Adrenal gland (tissue), 12 donors: ENCODE results near the gene MAVS. TPM values are rescaled to one million over a fixed set of nuclear protein-coding genes. Genes with fewer than 3 reads are reported as not detected.

Experiments used
- DNase-seq, 7 donors: peaks; one replicate each; pipeline ENCODE4 v3.0.0-alpha.2; 2019 to 2020
- H3K27ac ChIP-seq, 5 donors: fragments of 200-600 bp; sonication (generic) in 4 of 5; 1 replicate in 3 of 5; 2 replicates in 2 of 5; pipeline versions ENCODE4 v1.5.1 to v1.8.0; 2016 to 2020; ENCODE audit warnings: mild to moderate bottlenecking in 1 of 5
- H3K27me3 ChIP-seq: fragments of 200-600 bp; 2 replicates; pipeline ENCODE4 v1.8.0; 2021
- H3K36me3 ChIP-seq, 2 donors: fragments of 200-600 bp; replicated peaks in 1 of 2; 1 replicate in 1 of 2; 2 replicates in 1 of 2; pipeline versions ENCODE4 v1.5.1 to v1.8.0; 2018 to 2022
- H3K4me1 ChIP-seq, 2 donors: fragments of 200-600 bp; replicated peaks in 1 of 2; 1 replicate in 1 of 2; 2 replicates in 1 of 2; pipeline versions ENCODE4 v1.5.1 to v1.8.0; 2018 to 2021
- H3K4me3 ChIP-seq, 4 donors: fragments of 200-600 bp; sonication (generic) in 3 of 4; one replicate each; pipeline ENCODE4 v1.5.1; 2016 to 2018
- H3K9me3 ChIP-seq, 3 donors: fragments of 200-600 bp; sonication (generic) in 1 of 3; replicated peaks in 1 of 3; 1 replicate in 2 of 3; 2 replicates in 1 of 3; pipeline versions ENCODE4 v1.5.1 to v1.8.0; 2016 to 2021
- POLR2A ChIP-seq, 2 donors: fragments of 450-650 bp; IDR thresholded peaks; one replicate each; pipeline ENCODE4 v1.6.1; 2017; ENCODE audit warnings: antibody characterized with exemption in 2 of 2, mild to moderate bottlenecking in 2 of 2, moderate library complexity in 1 of 2
- WGBS, 4 donors: extraction: QIAGEN DNeasy Blood & Tissue Kit in 2 of 4; methylation state at CpG; one replicate each; pipeline versions ENCODE4 v1.1.5 to v1.1.7; 2013 to 2017; 5-methylcytosine and 5-hydroxymethylcytosine counted together
- intact Hi-C, 2 donors: fragments of 100-400 bp; cut with DNase I; formaldehyde crosslinking; loops; one replicate each; pipeline versions ENCODE4 v1.14.1 to v1.15.0; 2022 to 2023
- polyA plus RNA-seq, 3 donors: library from polyadenylated mRNA; stranded (reverse); fragments of 200-250 nt in 2 of 3; fragments of 350-450 nt in 1 of 3; fragmentation: Illumina TruSeq in 1 of 3; extraction: RNeasy Lipid Tissue Mini Kit (QIAGEN cat#74804) in 1 of 3; gene quantifications; one replicate each; pipeline ENCODE4 v1.2.3, GENCODE V29; 2013 to 2014
- total RNA-seq, 9 donors: library from RNA; depleted of rRNA in 4 of 9; stranded (reverse); fragments of >200 nt in 4 of 9; fragments of 120-200 nt in 1 of 9; fragmentation: NEBNext Ultra II Directional in 1 of 9; extraction: Animal tissue kit (Norgen Biotek cat#: 25700) in 1 of 9; gene quantifications; one replicate each; pipeline versions ENCODE4 v1.1.0 to v1.2.4, GENCODE V29; 2013 to 2023
- TF ChIP-seq, protein P1 (sequence below), 6 experiments: fragments of 450-650 bp in 4 of 6; fragments of 200-600 bp in 2 of 6; sonication (generic) in 1 of 6; IDR thresholded peaks; 1 replicate in 5 of 6; 2 replicates in 1 of 6; pipeline versions ENCODE4 v1.5.1 to v1.8.0; 2016 to 2021; ENCODE audit warnings: antibody characterized with exemption in 6 of 6, mild to moderate bottlenecking in 2 of 6, moderate library complexity in 1 of 6
- donor health status: healthy with polysubstance abuse.
- donor health status: Bipolar disorder and iron deficiency.
- donor health status: DM: yes; HTN: yes; CAD: no.
- donor health status: DM: no; HTN: no; CAD: no.
- donor health status: DM: no; HTN: no; CAD: no.
- donor health status: DM: yes; HTN: yes; CAD: no.

The MAVS gene
- total and polyA plus RNA-seq, 12 donors: 10.0 to 46.7 (median 31.4) TPM

- no peak overlapping the region for H3K4me3 ChIP-seq
- peak in 1 of 7 donors; percentile 22 for DNase-seq
Measured at GRCh38 chr20:3798373-3798768, 48.3 kb upstream of the MAVS start.

GRCh38 chr20:3798908-3799248, 47.8 kb upstream of the MAVS start:
- DNase-seq: no peak
- peaks cover 0 to 28% of the 10 kb centered on the region in 2 donors for H3K4me1 ChIP-seq
- H3K9me3 ChIP-seq: no peaks in the 10 kb centered on the region
- 82 to 94% (median 88%) methylated on average over 3 of the region's 3 CpGs for WGBS, 4 donors
- H3K27ac ChIP-seq: no peak overlapping the region
- no peaks in the 10 kb centered on the region for H3K27me3 ChIP-seq
- H3K4me3 ChIP-seq: no peak overlapping the region
- no peak for TF ChIP-seq POLR2A (IDR thresholded peaks at IDR 0.05)
- TF ChIP-seq, protein P1, sequence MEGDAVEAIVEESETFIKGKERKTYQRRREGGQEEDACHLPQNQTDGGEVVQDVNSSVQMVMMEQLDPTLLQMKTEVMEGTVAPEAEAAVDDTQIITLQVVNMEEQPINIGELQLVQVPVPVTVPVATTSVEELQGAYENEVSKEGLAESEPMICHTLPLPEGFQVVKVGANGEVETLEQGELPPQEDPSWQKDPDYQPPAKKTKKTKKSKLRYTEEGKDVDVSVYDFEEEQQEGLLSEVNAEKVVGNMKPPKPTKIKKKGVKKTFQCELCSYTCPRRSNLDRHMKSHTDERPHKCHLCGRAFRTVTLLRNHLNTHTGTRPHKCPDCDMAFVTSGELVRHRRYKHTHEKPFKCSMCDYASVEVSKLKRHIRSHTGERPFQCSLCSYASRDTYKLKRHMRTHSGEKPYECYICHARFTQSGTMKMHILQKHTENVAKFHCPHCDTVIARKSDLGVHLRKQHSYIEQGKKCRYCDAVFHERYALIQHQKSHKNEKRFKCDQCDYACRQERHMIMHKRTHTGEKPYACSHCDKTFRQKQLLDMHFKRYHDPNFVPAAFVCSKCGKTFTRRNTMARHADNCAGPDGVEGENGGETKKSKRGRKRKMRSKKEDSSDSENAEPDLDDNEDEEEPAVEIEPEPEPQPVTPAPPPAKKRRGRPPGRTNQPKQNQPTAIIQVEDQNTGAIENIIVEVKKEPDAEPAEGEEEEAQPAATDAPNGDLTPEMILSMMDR (IDR thresholded peaks at IDR 0.05): no peak
- intact Hi-C loops: no loop called here
- H3K36me3 ChIP-seq: peaks cover 0 to 36% of the 10 kb centered on the region in 2 donors

More at GRCh38 chr20:3798373-3798768, 48.3 kb upstream of the MAVS start:
- TF ChIP-seq, protein P1 (IDR thresholded peaks at IDR 0.05): no peak
- no peak for TF ChIP-seq POLR2A (IDR thresholded peaks at IDR 0.05)
- intact Hi-C loops: no loop called here
- H3K27ac ChIP-seq: no peak overlapping the region
- peaks cover 0 to 28% of the 10 kb centered on the region in 2 donors for H3K4me1 ChIP-seq
- 79 to 86% (median 82%) methylated on average over 3 to 5 of the region's 5 CpGs for WGBS, 4 donors
- no peaks in the 10 kb centered on the region for H3K9me3 ChIP-seq
- H3K36me3 ChIP-seq: peaks cover 0 to 31% of the 10 kb centered on the region in 2 donors
- H3K27me3 ChIP-seq: no peaks in the 10 kb centered on the region

DNA sequence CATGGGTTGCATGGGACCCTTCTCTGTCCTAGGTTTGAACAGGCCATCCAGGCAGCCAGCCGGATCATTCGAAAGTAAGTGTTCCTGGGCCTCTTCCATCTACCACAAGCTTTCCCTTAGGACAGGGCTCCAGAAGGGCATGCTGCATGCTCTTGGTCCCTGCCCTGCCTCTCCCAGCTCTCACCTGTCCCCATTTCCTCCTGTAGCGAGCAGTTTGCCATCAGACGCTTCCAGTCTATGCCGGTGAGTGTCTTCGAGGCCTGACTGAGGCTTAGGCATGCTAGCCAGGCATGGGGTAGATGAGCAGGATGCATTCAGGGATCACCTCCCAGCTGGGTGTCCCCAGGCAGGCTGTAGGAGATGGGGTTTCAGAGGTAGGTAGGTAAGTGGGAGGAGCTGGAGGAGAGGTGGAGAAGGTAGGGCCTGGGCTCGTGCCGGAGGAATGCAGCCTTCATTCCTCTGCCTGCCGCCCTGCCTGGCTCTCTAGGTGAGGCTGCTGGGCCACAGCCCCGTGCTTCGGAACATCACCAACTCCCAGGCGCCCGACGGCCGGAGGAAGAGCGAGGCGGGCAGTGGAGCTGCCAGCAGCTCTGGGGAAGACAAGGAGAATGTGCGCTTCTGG, 46.3 kb upstream of the MAVS start:
- Histone ChIP-seq H3K4me1 (peaks cover 0 to 22% of the 10 kb centered on the region in 2 donors), H3K36me3 (peaks cover 0 to 46% of the 10 kb centered on the region in 2 donors), H3K27ac (no peak overlapping the region), H3K27me3 (no peaks in the 10 kb centered on the region), H3K9me3 (no peaks in the 10 kb centered on the region), H3K4me3 (no peak overlapping the region)
- WGBS, 4 donors: 90 to 96% (median 94%) methylated on average over 18 of the region's 18 CpGs
- no peak for DNase-seq
- intact Hi-C loops: no loop called here
- TF ChIP-seq, protein P1 (IDR thresholded peaks at IDR 0.05): no peak
- TF ChIP-seq POLR2A (IDR thresholded peaks at IDR 0.05): no peak

- H3K36me3 ChIP-seq: peaks cover 0 to 46% of the 10 kb centered on the region in 2 donors
- no peak for DNase-seq
- no peaks in the 10 kb centered on the region for H3K9me3 ChIP-seq
- TF ChIP-seq, protein P1 (IDR thresholded peaks at IDR 0.05): no peak
- TF ChIP-seq POLR2A (IDR thresholded peaks at IDR 0.05): no peak
- H3K27ac ChIP-seq: no peak overlapping the region
- no peaks in the 10 kb centered on the region for H3K27me3 ChIP-seq
- H3K4me1 ChIP-seq: peaks cover 2 to 24% of the 10 kb centered on the region in 2 donors
- intact Hi-C loops: no loop called here
- H3K4me3 ChIP-seq: no peak overlapping the region
- 87 to 96% (median 94%) methylated on average over 8 of the region's 8 CpGs for WGBS, 4 donors
Measured at GRCh38 chr20:3800878-3801260, 45.8 kb upstream of the MAVS start.
